Lower lobe of right lung (tissue), 2 donors: ENCODE results near the gene SLIT3. TPM values are rescaled to one million over a fixed set of nuclear protein-coding genes. Genes with fewer than 3 reads are reported as not detected.
"Not testable (repeated sequence)": the region's sequence is repeated elsewhere in the genome, so short reads cannot be mapped to it uniquely, and the experiment has no call there.

Source experiments
- ATAC-seq, 2 donors: fragments of 200-7000 bp; cut with Tn5 transposase; one replicate each; pipeline ENCODE4 v1.9.1; 2020 to 2022; ENCODE audit warnings: mild to moderate bottlenecking in 2 of 2, moderate library complexity in 2 of 2
- DNase-seq: peaks from one replicate; pipeline ENCODE4 v3.0.0-alpha.2; 2020
- H3K27ac ChIP-seq: fragments of 200-600 bp; one replicate; pipeline ENCODE4 v1.8.0; 2022
- H3K27me3 ChIP-seq: fragments of 200-600 bp; one replicate; pipeline ENCODE4 v1.8.0; 2022; ENCODE audit warnings: low read depth
- H3K36me3 ChIP-seq: fragments of 200-600 bp; one replicate; pipeline ENCODE4 v1.8.0; 2022; ENCODE audit warnings: mild to moderate bottlenecking
- H3K4me1 ChIP-seq: fragments of 200-600 bp; one replicate; pipeline ENCODE4 v1.8.0; 2022
- H3K4me3 ChIP-seq: fragments of 200-600 bp; one replicate; pipeline ENCODE4 v1.8.0; 2022; ENCODE audit warnings: mild to moderate bottlenecking
- H3K9me3 ChIP-seq: fragments of 200-600 bp; one replicate; pipeline ENCODE4 v1.8.0; 2022
- CTCF ChIP-seq: fragments of 200-600 bp; IDR thresholded peaks from one replicate; pipeline ENCODE4 v1.8.0; 2022; ENCODE audit warnings: antibody characterized with exemption, mild to moderate bottlenecking
- intact Hi-C: fragments of 100-400 bp; cut with DNase I; formaldehyde crosslinking; loops from one replicate; pipeline ENCODE4 v1.11.0; 2022
- total RNA-seq: library from RNA; stranded (reverse); fragmentation: NEBNext Ultra II Directional; extraction: Animal tissue kit (Norgen Biotek cat#: 25700); gene quantifications from one replicate; pipeline ENCODE4 v1.2.1, GENCODE V29; 2021
- donor health status: DM: no; HTN: yes; CAD: no; lungs with severe emphysema.

Gene SLIT3
- total RNA-seq, 1 donor from 2014 or later = 48.6 TPM

- Histone ChIP-seq H3K27ac (no peak overlapping the region), H3K36me3 (peaks cover 4% of the 10 kb centered on the region), H3K27me3 (no peaks in the 10 kb centered on the region), H3K4me3 (no peak overlapping the region), H3K9me3 (no peaks in the 10 kb centered on the region), H3K4me1 (no peaks in the 10 kb centered on the region)
- no peak for TF ChIP-seq CTCF
- intact Hi-C loops = no loop called here
- ATAC-seq = no peak
- no peak for DNase-seq
These were observed 553.9 kb downstream of the SLIT3 start for GRCh38 chr5:168746893-168747640.

DNA sequence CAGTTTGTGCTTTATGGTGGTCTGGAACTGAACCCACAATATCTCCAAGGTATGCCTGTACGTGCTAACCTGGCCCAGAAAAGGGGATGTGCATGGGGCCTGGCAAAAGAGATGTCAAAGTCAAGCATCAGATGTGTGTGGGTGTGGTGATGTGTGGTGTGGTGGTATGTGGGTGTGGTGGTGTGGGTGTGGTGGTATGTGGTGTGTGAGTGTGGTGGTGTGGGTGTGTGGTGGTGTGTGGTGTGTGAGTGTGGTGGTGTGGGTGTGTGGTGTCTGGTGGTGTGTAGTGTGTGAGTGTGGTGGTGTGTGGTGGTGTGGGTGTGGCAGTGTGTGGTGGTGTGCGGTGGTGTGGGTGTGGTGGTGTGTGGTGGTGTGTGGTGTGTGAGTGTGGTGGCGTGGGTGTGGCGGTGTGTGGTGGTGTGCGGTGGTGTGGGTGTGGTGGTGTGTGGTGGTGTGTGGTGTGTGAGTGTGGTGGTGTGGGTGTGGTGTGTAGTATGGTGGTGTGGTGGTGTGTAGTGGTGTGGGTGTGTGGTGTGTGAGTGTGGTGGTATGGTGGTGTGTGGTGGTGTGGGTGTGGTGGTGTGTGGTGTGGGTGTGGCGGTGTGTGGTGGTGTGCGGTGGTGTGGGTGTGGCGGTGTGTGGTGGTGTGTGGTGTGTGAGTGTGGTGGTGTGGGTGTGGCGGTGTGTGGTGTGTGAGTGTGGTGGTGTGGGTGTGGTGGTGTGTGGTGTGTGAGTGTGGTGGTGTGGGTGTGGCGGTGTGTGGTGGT lies 554.6 kb downstream of the SLIT3 start:
- H3K27ac ChIP-seq, H3K27me3 ChIP-seq, H3K4me1 ChIP-seq, DNase-seq, H3K36me3 ChIP-seq, intact Hi-C loops, H3K4me3 ChIP-seq, ATAC-seq, H3K9me3 ChIP-seq: not testable (repeated sequence)

DNA sequence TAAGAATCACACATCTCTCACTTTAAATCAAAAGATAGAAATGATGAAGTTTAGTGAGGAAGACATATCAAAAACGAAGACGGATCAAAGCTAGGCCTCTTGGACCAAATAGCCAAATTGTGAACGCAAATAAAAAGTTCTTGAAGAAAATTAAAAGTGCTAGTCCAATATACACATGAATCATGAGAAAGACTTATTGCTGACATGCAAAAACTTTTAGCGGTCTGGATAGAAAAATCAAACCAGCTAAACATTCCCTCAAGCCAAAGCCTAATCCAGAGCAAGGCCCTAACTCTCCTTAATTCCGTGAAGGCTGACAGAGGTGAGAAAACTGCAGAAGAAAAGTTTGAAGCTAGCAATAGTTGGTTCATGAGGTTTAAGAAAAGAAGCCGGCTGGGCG lies 557.3 kb downstream of the SLIT3 start:
- Histone ChIP-seq H3K4me3 (no peak overlapping the region), H3K9me3 (no peaks in the 10 kb centered on the region), H3K4me1 (no peaks in the 10 kb centered on the region), H3K27me3 (no peaks in the 10 kb centered on the region), H3K27ac (no peak overlapping the region), H3K36me3 (peaks cover 4% of the 10 kb centered on the region)
- no peak for DNase-seq
- ATAC-seq = no peak
- intact Hi-C loops = no loop called here
- TF ChIP-seq CTCF = no peak

DNA sequence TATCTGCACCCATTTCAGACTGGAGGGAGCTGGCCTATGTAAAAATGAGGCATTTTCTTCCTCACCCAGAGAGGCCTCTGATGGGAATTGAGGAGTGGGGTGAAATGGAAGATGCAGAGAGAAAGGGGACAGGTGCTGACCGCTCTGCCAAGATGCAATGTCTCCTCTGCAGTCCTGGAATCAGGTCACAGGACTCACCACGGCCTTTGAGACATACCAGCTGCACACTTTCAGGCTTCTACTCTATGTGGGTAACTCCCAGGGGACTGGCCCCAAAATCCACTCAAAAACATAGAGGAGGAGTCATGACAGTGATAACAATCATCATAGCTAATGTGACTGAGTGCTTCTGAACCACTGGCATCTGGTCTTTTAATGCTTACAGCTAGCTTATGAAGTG lies 558.6 kb downstream of the SLIT3 start:
- ATAC-seq, H3K27ac ChIP-seq, intact Hi-C loops, H3K27me3 ChIP-seq, DNase-seq, H3K4me1 ChIP-seq, H3K9me3 ChIP-seq, H3K36me3 ChIP-seq, H3K4me3 ChIP-seq: not testable (repeated sequence)

- Histone ChIP-seq H3K27ac (no peak overlapping the region), H3K4me1 (no peaks in the 10 kb centered on the region), H3K4me3 (no peak overlapping the region), H3K27me3 (no peaks in the 10 kb centered on the region), H3K36me3 (no peaks in the 10 kb centered on the region), H3K9me3 (no peaks in the 10 kb centered on the region)
- DNase-seq (no peak), ATAC-seq (peak; percentile 59 to 61)
- TF ChIP-seq CTCF = no peak
- intact Hi-C loops = no loop called here
These were observed 560.1 kb downstream of the SLIT3 start for GRCh38 chr5:168740811-168741213.

DNA sequence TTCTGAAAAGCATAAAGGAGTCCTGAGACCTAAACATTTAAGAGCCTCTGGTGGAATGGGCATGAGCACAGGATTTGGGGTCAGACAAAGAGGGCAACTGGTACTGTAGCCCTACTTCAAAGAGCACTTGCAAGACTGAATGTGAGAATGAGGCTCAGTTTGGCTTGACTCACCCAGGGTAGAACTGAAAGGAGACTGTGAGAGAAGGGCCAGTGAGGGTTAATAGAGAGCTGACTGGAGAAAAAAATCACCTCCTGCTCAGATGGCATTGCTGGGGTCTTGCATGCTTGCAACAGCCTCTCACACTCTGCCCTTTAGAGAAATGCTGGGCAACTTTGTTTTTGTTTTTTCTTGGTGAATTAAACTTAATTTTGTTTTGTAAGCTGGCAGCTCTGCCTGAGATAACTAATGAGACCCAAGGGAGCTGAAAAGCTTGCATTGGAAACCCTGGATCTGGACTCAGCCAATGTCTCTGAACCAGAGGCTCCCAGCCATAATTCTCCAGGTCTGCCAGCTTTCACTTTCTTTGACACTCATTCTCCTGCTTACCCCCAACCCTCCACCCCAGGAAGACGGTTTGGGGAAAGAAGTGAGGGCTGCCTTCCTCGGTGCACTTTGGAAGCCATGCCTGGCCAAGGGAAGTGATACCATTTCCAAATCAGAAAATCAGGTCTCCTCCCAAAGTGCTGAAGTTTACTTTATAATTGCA lies 560.7 kb downstream of the SLIT3 start:
- no peaks in the 10 kb centered on the region for H3K9me3 ChIP-seq
- no peaks in the 10 kb centered on the region for H3K4me1 ChIP-seq
- no peak overlapping the region for H3K4me3 ChIP-seq
- no peak for ATAC-seq
- no peaks in the 10 kb centered on the region for H3K27me3 ChIP-seq
- DNase-seq = no peak
- no peaks in the 10 kb centered on the region for H3K36me3 ChIP-seq
- no peak for TF ChIP-seq CTCF
- H3K27ac ChIP-seq = no peak overlapping the region
- intact Hi-C loops = no loop called here
